H9 (cell line): ENCODE results near the gene CDH23. TPM values are rescaled to one million over a fixed set of nuclear protein-coding genes. Genes with fewer than 3 reads are reported as not detected.

Experiments used
- DNase-seq: peaks from one replicate; pipeline ENCODE4 v3.0.0-alpha.2; 2017
- H2AFZ ChIP-seq: one replicate; pipeline ENCODE4 v1.6.1; 2013; ENCODE audit warnings: mild to moderate bottlenecking, low read length, control low read depth, moderate library complexity
- H2AK5ac ChIP-seq: 2 replicates; pipeline ENCODE4 v1.6.1; 2013; ENCODE audit warnings: low read length, control low read depth, mixed read lengths; ENCODE audit not compliant: insufficient read length
- H2BK120ac ChIP-seq: one replicate; pipeline ENCODE4 v1.6.1; 2013; ENCODE audit warnings: low read depth, mild to moderate bottlenecking, low read length, control low read depth, inconsistent platforms; ENCODE audit not compliant: poor library complexity, severe bottlenecking
- H2BK12ac ChIP-seq: 2 replicates; pipeline ENCODE4 v1.6.1; 2013; ENCODE audit warnings: low read length, control low read depth, mixed read lengths, low read depth; ENCODE audit not compliant: insufficient read length
- H2BK15ac ChIP-seq: 2 replicates; pipeline ENCODE4 v1.6.1; 2013; ENCODE audit warnings: low read depth, low read length, control low read depth
- H2BK20ac ChIP-seq: one replicate; pipeline ENCODE4 v1.6.1; 2013; ENCODE audit warnings: low read depth, mild to moderate bottlenecking, low read length, control low read depth, inconsistent platforms; ENCODE audit not compliant: poor library complexity, severe bottlenecking
- H2BK5ac ChIP-seq: 2 replicates; pipeline ENCODE4 v1.6.1; 2013; ENCODE audit warnings: low read length, control low read depth, mixed read lengths; ENCODE audit not compliant: insufficient read length
- H3K14ac ChIP-seq: 2 replicates; pipeline ENCODE4 v1.6.1; 2013; ENCODE audit warnings: low read length, control low read depth; ENCODE audit not compliant: insufficient read depth
- H3K18ac ChIP-seq: 2 replicates; pipeline ENCODE4 v1.6.1; 2013; ENCODE audit warnings: low read depth, mild to moderate bottlenecking, mixed read lengths, low read length, control low read depth; ENCODE audit not compliant: insufficient read length
- H3K23ac ChIP-seq: 2 replicates; pipeline ENCODE4 v1.6.1; 2013; ENCODE audit warnings: low read length, control low read depth, mixed read lengths, low read depth; ENCODE audit not compliant: insufficient read length
- H3K23me2 ChIP-seq: 2 replicates; pipeline ENCODE4 v1.6.1; 2013; ENCODE audit warnings: low read depth, mild to moderate bottlenecking, mixed read lengths, low read length, control low read depth; ENCODE audit not compliant: insufficient read length, poor library complexity, severe bottlenecking
- H3K27ac ChIP-seq: 2 replicates; pipeline ENCODE4 v1.5.1; 2013; ENCODE audit warnings: low read length, control low read depth, mixed read lengths, low read depth; ENCODE audit not compliant: insufficient read length
- H3K27me3 ChIP-seq: 2 replicates; pipeline ENCODE4 v1.6.1; 2013; ENCODE audit warnings: low read length, control low read depth, inconsistent platforms; ENCODE audit not compliant: insufficient read depth
- H3K4ac ChIP-seq: 2 replicates; pipeline ENCODE4 v1.6.1; 2013; ENCODE audit warnings: low read depth, mild to moderate bottlenecking, control low read depth, inconsistent platforms, low read length, moderate library complexity
- H3K4me1 ChIP-seq: 2 replicates; pipeline ENCODE4 v1.6.1; 2013; ENCODE audit warnings: low read length, control low read depth, inconsistent platforms; ENCODE audit not compliant: insufficient read depth
- H3K4me2 ChIP-seq: 2 replicates; pipeline ENCODE4 v1.6.1; 2013; ENCODE audit warnings: low read length, control low read depth, mixed read lengths; ENCODE audit not compliant: insufficient read length, insufficient read depth
- H3K56ac ChIP-seq: 2 replicates; pipeline ENCODE4 v1.6.1; 2013; ENCODE audit warnings: low read depth, mild to moderate bottlenecking, mixed read lengths, low read length, control low read depth; ENCODE audit not compliant: insufficient read length
- H3K79me1 ChIP-seq: 2 replicates; pipeline ENCODE4 v1.6.1; 2013; ENCODE audit warnings: low read depth, mild to moderate bottlenecking, moderate library complexity, low read length, control low read depth, inconsistent platforms; ENCODE audit not compliant: insufficient read depth, poor library complexity, severe bottlenecking
- H3K79me2 ChIP-seq: 2 replicates; pipeline ENCODE4 v1.6.1; 2013; ENCODE audit warnings: low read length, control low read depth, inconsistent platforms; ENCODE audit not compliant: insufficient read depth
- H3K9ac ChIP-seq: 2 replicates; pipeline ENCODE4 v1.6.1; 2013; ENCODE audit warnings: low read length, control low read depth, mixed read lengths; ENCODE audit not compliant: insufficient read length; ENCODE audit errors: extremely low read depth
- H3K9me3 ChIP-seq: one replicate; pipeline ENCODE4 v1.6.1; 2013; ENCODE audit warnings: low read depth, low read length, inconsistent platforms; ENCODE audit not compliant: control insufficient read depth
- H3T11ph ChIP-seq: one replicate; pipeline ENCODE4 v1.6.1; 2013; ENCODE audit warnings: mild to moderate bottlenecking, low read length, control low read depth, inconsistent platforms
- H4K20me1 ChIP-seq: one replicate; pipeline ENCODE4 v1.6.1; 2013; ENCODE audit not compliant: control insufficient read depth, insufficient read length, insufficient read depth
- H4K5ac ChIP-seq: 2 replicates; pipeline ENCODE4 v1.6.1; 2013; ENCODE audit warnings: low read depth, mild to moderate bottlenecking, mixed read lengths, low read length, control low read depth; ENCODE audit not compliant: insufficient read length
- H4K8ac ChIP-seq: replicated peaks from 2 replicates; pipeline ENCODE4 v1.6.1; 2013; ENCODE audit warnings: low read length, control low read depth, mixed read lengths, low read depth; ENCODE audit not compliant: insufficient read length
- H4K91ac ChIP-seq: 2 replicates; pipeline ENCODE4 v1.6.1; 2013; ENCODE audit warnings: low read depth, mild to moderate bottlenecking, moderate library complexity, mixed read lengths, low read length, control low read depth; ENCODE audit not compliant: insufficient read length
- H3K27ac Mint-ChIP-seq, 3 experiments: 2 replicates in 2 of 3; 3 replicates in 1 of 3; pipeline ENCODE4 v1.8.0; 2020 to 2021; ENCODE audit warnings: mixed read lengths in 3 of 3, mild to moderate bottlenecking in 1 of 3, moderate library complexity in 1 of 3
- H3K27me3 Mint-ChIP-seq: 2 replicates; pipeline ENCODE4 v1.8.0; 2021; ENCODE audit warnings: low read depth, mild to moderate bottlenecking, moderate library complexity, mixed read lengths
- H3K36me3 Mint-ChIP-seq, 3 experiments: 2 replicates in 2 of 3; 3 replicates in 1 of 3; pipeline ENCODE4 v1.8.0; 2020 to 2021; ENCODE audit warnings: low read depth in 3 of 3, mixed read lengths in 3 of 3; ENCODE audit not compliant: insufficient read depth in 1 of 3
- H3K4me1 Mint-ChIP-seq, 2 experiments: 2 replicates each; pipeline ENCODE4 v1.8.0; 2020; ENCODE audit warnings: mixed read lengths in 2 of 2
- H3K4me3 Mint-ChIP-seq, 2 experiments: 2 replicates in 1 of 2; 3 replicates in 1 of 2; pipeline ENCODE4 v1.8.0; 2020 to 2021; ENCODE audit warnings: mild to moderate bottlenecking in 2 of 2, mixed read lengths in 2 of 2, moderate library complexity in 1 of 2
- H3K9me3 Mint-ChIP-seq, 2 experiments: 2 replicates in 1 of 2; 3 replicates in 1 of 2; pipeline ENCODE4 v1.8.0; 2020; ENCODE audit warnings: mild to moderate bottlenecking in 2 of 2, mixed read lengths in 2 of 2, moderate library complexity in 1 of 2
- WGBS: extraction: QIAGEN DNeasy Blood & Tissue Kit; methylation state at CpG from one replicate; pipeline ENCODE4 v1.1.7; 2013; ENCODE audit warnings: missing lambda C conversion rate, low lambda C conversion rate, mixed read lengths; ENCODE audit not compliant: insufficient read length; ENCODE audit errors: extremely low coverage; 5-methylcytosine and 5-hydroxymethylcytosine counted together
- total RNA-seq: library from RNA; stranded (reverse); gene quantifications from 2 replicates; pipeline ENCODE4 v1.2.1, GENCODE V29; 2021
- TF ChIP-seq, protein P1 (sequence below): fragments of 200-600 bp; sonication (generic); conservative IDR thresholded peaks from 3 replicates; pipeline ENCODE4 v1.8.0; 2021; ENCODE audit warnings: antibody characterized with exemption, mild to moderate bottlenecking

CDH23 gene
- total RNA-seq, 1 experiment from 2014 or later = 2.1 TPM

DNA sequence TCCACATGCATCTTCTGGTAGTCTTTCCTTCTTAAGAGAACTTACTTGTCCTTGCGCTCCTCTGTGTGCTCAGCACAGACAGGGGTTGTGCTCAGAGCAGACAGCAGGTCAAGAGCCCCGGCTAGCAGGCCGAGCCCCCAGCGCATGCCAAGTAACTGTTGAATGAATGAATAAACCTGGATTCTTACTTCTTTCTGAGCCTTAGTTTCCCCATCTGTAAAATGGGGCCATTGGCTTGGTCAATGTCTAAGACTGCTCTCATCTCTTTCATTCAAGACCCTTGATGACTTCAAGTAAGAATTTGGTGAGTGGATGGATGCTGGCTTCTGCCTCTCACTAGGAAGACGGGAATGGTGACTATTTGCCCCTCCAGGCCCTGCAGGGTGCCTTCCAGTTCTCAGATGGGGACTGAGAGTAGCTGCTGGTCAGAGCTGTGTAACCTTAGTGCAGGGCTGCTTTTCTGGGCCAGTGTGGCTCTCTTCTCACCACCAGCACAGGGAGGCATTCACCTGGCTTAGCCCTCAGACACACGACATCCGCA lies 78.1 kb downstream of the CDH23 start:
- H4K91ac ChIP-seq = no peak overlapping the region
- no peak overlapping the region for H2BK15ac ChIP-seq
- H3K18ac ChIP-seq = no peak overlapping the region
- H3K79me1 ChIP-seq = no peaks in the 10 kb centered on the region
- H3K4me1 ChIP-seq = no peaks in the 10 kb centered on the region; the same call in 1 of the 2 replicates
- H3T11ph ChIP-seq = no peak overlapping the region
- H2AK5ac ChIP-seq = no peak overlapping the region
- no peaks in the 10 kb centered on the region for H3K9me3 ChIP-seq
- no peak overlapping the region for H2AFZ ChIP-seq
- H3K27ac ChIP-seq = no peak overlapping the region
- no peaks in the 10 kb centered on the region for H3K36me3 Mint-ChIP-seq
- H4K5ac ChIP-seq = no peak overlapping the region
- H3K23ac ChIP-seq = no peak overlapping the region
- H2BK12ac ChIP-seq = no peak overlapping the region
- H2BK120ac ChIP-seq = no peak overlapping the region
- H4K20me1 ChIP-seq = no peaks in the 10 kb centered on the region
- peaks cover 12 to 24% of the 10 kb centered on the region in 2 experiments for H3K4me1 Mint-ChIP-seq
- H3K79me2 ChIP-seq = no peaks in the 10 kb centered on the region
- peaks cover 3% of the 10 kb centered on the region for H3K23me2 ChIP-seq
- no peaks in the 10 kb centered on the region; a peak in 1 of 5 replicates for H3K9me3 Mint-ChIP-seq
- H2BK5ac ChIP-seq = no peak overlapping the region
- TF ChIP-seq, protein P1, sequence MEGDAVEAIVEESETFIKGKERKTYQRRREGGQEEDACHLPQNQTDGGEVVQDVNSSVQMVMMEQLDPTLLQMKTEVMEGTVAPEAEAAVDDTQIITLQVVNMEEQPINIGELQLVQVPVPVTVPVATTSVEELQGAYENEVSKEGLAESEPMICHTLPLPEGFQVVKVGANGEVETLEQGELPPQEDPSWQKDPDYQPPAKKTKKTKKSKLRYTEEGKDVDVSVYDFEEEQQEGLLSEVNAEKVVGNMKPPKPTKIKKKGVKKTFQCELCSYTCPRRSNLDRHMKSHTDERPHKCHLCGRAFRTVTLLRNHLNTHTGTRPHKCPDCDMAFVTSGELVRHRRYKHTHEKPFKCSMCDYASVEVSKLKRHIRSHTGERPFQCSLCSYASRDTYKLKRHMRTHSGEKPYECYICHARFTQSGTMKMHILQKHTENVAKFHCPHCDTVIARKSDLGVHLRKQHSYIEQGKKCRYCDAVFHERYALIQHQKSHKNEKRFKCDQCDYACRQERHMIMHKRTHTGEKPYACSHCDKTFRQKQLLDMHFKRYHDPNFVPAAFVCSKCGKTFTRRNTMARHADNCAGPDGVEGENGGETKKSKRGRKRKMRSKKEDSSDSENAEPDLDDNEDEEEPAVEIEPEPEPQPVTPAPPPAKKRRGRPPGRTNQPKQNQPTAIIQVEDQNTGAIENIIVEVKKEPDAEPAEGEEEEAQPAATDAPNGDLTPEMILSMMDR = no peak
- WGBS = no CpG with 5 or more reads among the region's 7 CpGs
- H3K56ac ChIP-seq = no peak overlapping the region
- no peak for DNase-seq
- no peak overlapping the region for H2BK20ac ChIP-seq
- H3K27me3 ChIP-seq = no peaks in the 10 kb centered on the region
- H3K27ac Mint-ChIP-seq = no peak overlapping the region
- no peak overlapping the region for H3K4me2 ChIP-seq
- no peak overlapping the region for H3K14ac ChIP-seq
- H4K8ac ChIP-seq = no peak overlapping the region
- H3K4ac ChIP-seq = no peak overlapping the region
- peaks cover 16% of the 10 kb centered on the region for H3K27me3 Mint-ChIP-seq
- H3K9ac ChIP-seq = no peak overlapping the region
- no peak overlapping the region for H3K4me3 Mint-ChIP-seq
